HG02610 (cell line): Measurements from ENCODE around the gene TGFB1I1.
"Not testable (repeated sequence)": the region's sequence is repeated elsewhere in the genome, so short reads cannot be mapped to it uniquely, and the experiment has no call there.

ENCODE experiments used
- ATAC-seq: cut with Tn5 transposase; IDR thresholded peaks from one replicate; pipeline ENCODE4 v1.9.1; 2021; ENCODE audit warnings: mild to moderate bottlenecking, moderate library complexity; ENCODE audit not compliant: unreplicated experiment

The TGFB1I1 gene

GRCh38 chr16:31487071-31487719 lies 15.2 kb downstream of the TGFB1I1 start:
- ATAC-seq: no peak

GRCh38 chr16:31487720-31488467 lies 15.9 kb downstream of the TGFB1I1 start:
- peak; percentile 81 for ATAC-seq

DNA sequence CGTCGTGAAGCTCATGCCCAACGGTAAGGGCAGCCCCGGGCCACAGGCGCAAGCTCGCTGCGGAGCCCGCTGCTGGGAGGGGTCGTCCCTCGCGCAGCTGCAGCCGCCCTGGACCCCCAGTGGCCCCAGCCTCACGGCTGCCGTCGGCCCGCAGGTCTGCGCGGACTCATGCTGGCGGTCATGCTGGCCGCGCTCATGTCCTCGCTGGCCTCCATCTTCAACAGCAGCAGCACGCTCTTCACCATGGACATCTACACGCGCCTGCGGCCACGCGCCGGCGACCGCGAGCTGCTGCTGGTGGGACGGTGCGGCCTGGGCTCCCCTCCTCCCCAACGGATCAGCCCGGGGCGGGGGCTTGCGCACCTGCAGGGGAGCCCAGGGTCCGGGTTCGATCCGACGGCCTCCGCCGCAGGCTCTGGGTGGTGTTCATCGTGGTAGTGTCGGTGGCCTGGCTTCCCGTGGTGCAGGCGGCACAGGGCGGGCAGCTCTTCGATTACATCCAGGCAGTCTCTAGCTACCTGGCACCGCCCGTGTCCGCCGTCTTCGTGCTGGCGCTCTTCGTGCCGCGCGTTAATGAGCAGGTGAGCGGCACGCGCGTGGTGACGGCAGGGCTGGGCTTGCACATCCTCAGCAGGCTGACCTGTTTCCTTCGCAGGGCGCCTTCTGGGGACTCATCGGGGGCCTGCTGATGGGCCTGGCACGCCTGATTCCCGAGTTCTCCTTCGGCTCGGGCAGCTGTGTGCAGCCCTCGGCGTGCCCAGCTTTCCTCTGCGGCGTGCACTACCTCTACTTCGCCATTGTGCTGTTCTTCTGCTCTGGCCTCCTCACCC lies 16.7 kb downstream of the TGFB1I1 start:
- ATAC-seq: no peak

- no peak for ATAC-seq
Measured at GRCh38 chr16:31489298-31489564, 17.3 kb downstream of the TGFB1I1 start.

DNA sequence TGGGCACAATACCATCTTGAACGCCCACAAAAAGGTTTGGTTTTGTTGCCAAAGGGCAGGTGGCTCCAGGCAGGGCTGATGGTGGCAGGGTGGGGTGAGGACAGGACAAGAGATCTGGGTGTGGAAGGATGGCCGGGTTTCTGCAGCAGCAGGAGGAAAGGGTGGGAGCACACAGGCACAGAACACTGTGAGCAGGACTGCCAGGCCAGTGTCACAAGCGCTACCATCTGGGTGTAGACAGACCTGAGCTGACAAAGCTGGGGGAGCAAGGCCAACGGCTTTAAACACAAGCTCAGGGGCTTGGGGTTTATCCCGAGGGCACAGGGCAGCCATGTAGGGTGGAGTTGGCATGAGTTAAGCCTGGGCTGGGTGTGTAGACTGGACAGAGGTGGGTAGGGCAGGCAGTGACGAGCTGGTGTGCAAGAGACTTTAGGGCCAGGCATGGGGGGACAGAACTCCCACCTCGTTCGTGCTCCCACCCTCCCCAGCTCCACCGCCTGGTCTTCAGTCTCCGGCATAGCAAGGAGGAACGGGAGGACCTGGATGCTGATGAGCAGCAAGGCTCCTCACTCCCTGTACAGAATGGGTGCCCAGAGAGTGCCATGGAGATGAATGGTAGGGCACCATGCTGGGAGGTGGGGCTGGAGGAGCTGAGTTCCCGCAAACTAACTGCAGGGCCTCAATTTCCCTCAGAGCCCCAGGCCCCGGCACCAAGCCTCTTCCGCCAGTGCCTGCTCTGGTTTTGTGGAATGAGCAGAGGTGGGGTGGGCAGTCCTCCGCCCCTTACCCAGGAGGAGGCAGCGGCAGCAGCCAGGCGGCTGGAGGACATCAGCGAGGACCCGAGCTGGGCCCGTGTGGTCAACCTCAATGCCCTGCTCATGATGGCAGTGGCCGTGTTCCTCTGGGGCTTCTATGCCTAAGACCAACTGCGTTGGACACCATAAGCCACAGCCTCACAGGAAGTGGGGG lies 17.9 kb downstream of the TGFB1I1 start:
- ATAC-seq: no peak

DNA sequence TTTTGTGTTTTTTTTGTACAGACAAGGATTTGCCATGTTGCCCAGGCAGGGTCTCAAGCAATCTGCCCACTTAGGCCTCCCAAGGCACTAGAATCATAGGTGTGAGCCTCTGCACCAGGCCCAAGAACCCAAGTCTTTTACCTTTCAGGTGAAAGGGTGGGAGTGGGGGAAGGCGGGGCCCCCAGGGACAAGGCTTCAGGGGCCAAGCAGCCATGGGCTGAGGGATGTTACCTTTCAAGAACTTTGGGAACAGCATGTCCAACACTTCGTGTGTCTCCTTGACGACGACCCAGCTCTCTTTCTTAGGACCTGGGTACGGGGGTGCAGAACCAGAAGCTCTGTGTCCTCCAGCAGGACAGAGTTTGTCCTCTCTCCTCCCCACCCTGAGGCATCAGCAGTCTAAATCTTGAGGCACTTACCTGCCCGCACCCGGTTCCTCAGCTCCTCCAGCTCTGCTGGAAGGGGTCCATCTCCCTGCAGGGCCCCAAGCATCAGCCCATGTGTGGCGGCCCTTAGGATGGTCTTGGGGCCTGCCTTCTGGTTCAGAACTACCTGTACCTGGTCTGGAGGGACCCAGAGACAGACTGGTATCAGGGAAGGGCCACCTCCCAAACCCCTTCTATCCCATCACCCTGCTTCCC lies 19.9 kb downstream of the TGFB1I1 start:
- no peak for ATAC-seq

GRCh38 chr16:31493506-31494125 lies 21.7 kb downstream of the TGFB1I1 start:
- no peak for ATAC-seq

DNA sequence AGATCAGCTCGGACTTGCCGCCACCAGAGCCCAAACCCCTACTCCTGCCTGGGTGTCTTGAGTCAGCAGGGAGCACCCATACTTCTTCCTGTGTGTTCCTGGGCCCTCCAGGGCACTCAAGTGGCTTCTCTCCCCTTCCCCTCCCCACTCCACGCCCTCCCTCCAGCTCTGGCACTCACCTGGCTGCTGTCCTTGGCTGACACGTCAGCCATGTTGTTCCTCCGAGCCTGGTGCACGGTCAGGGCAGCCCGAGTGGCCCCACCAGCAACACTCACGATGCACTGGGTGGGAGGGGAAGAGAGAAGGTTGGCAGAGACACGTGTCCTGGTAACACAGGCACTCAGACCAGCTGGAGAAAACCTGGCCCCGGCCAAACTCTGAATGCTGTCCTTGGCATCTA lies 24.7 kb downstream of the TGFB1I1 start:
- no peak for ATAC-seq

DNA sequence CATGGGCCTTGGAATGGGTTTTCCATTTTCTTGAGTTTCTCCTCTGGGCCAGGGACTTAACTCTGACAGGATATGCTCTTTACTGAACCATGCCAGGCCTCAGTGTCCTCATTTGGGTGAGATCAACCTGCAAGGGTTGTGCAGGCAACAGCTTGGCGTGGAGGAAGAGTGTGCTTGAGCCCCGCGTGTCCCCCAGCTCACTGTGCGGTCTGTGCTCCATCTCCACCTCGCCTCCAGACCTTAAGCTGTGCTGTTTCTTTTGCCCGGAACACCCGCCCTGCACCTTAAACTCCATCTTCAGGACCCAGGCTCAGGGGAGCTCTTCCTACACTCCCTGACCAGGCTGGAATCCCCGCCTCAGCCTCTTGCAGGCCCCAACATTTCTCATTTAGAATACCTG lies 26.5 kb downstream of the TGFB1I1 start:
- ATAC-seq: no peak

DNA sequence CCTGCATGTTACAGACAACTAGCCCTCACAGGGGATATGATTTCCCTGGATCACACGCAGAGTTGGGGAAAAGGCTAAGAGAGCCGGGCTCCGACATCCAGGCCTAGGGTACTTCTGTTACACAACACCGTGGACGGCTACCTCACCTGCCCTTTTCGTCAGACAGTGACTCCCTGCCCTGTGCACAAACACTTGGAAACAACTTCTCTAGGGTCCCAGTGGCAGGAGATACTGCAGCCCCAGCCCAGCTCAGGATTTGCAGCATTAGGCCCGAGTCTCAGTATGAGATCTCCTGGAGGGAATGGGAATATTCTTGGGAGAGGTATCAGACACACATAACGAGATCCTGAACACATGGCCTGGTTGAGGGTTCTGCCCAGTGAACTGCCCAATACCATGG lies 28.0 kb downstream of the TGFB1I1 start:
- no peak for ATAC-seq

GRCh38 chr16:31501226-31501965 lies 29.4 kb downstream of the TGFB1I1 start:
- ATAC-seq: no peak

- no peak for ATAC-seq
Measured at GRCh38 chr16:31501966-31502348, 30.0 kb downstream of the TGFB1I1 start.

DNA sequence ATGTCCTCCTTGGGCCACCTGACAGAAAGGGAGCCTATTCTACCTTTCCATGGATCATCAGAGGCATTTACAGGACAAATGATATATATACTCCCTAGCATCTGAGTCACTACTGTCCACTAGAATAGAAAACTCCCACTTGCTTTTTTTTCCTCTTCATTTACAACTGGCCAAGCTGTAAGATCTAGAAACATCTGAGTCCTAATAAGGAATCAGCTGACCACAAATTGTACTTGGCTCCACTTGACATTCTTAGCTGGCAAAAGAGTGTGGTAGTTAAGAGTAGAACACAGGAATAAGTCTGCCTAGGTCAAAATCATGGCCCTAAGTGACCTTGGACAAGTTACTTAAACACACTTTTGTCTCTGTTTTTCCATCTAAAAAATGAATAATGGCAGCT lies 31.0 kb downstream of the TGFB1I1 start:
- no peak for ATAC-seq

DNA sequence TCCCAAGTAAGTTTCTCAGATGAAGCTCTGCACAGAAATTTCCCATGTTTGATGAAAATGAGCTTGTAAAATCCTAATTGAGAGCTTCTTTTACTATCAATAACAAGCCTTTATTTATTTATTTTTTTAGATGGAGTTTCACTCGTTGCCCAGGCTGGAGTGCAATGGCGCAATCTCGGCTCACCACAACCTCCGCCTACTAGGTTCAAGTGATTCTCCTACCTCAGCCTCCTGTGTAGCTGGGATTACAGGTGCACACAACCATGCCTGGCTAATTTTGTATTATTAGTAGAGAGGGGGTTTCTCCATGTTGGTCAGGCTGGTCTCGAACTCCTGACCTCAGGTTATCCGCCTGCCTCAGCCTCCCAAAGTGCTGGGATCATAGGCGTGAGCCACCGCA lies 31.6 kb downstream of the TGFB1I1 start:
- ATAC-seq: not testable (repeated sequence)

- no peak for ATAC-seq
Measured at GRCh38 chr16:31504159-31504558, 32.2 kb downstream of the TGFB1I1 start.

DNA sequence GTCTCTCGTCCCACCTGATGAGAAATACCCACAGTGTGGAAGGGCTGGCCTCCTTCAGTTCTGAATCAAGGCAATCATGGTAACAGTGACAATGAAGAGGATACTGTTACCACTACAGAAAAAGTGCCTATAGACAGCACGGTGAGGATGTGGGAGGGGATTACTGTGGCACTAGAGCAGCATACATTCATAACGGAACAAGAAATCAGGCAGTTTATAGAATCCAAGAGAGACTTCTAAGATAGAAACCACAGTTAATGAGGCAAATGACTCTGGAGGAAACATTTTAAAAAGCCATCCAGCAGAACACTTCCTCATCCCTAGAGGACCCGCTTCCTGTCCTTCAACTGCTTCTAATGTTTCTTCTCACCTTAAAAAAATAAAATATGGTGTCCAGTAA lies 33.5 kb downstream of the TGFB1I1 start:
- ATAC-seq: peak; percentile 78

DNA sequence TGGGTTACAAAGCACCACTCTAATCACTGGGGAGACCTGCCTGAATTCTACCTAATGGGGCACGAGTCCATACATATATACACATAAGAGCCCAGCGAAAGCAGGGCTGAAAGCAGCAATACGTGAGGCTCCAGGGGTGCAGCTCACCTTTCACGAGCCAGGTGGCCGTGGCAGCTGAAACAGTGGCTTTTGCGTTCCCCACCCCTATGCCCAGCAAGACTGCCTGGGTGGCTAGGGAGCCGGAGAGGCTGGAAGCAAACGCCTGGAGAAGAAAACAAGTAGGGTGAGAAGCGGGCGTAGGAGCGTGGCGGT lies 35.6 kb downstream of the TGFB1I1 start:
- no peak for ATAC-seq

GRCh38 chr16:31507929-31508705 lies 36.2 kb downstream of the TGFB1I1 start, which contains the start of gene RUSF1:
RUSF1 (minus strand) TSS chr16:31508391; CDS start chr16:31508373, 18 bp downstream.
- ATAC-seq: peak; percentile 79
